ENCODE measurements around the gene CDC42EP2. TPM values are rescaled to one million over a fixed set of nuclear protein-coding genes. Genes with fewer than 3 reads are reported as not detected.

CDC42EP2 gene
- total and polyA plus RNA-seq, 2 of the 13 experiments (the other 11 are each of a cell fraction or from before 2014, with no cell fraction given) = 2.3 to 7.1 TPM

DNA sequence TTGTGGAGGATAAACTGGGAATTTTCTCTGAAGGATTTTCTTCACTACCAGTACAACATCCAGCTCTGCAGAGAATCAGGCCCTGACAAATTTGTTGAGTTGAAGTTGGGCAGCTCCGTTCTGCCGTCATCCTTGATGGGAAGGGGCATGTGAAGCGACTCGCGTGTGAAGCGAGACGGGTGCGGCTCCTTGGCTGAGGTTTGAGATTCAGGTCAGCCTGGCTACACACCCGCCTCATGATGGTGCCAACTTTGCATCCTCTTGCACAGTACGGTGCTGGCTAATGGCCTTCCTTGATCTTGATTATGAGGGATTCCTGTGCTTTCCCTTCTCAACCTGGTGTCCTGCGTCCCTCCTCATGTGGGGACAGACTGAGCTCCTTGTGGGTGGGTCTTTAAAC, 19.7 kb upstream of the CDC42EP2 start:
- Histone ChIP-seq H3K27me3 (ENCODE audit: control insufficient read depth in 1 of 2, insufficient read depth in 2 of 2, low read length in 2 of 2) (no peaks in the 10 kb centered on the region), H3K9ac (ENCODE audit: insufficient read depth, low read depth, low read length) (no peak overlapping the region), H3K4me2 (ENCODE audit: low read depth, low read length) (no peak overlapping the region), H3K4me1 (ENCODE audit: insufficient read depth, low read length) (peaks cover 45% of the 10 kb centered on the region), H3K4me3 (replicated peaks in 1 of 3; ENCODE audit: insufficient read depth in 1 of 3, low read depth in 2 of 3, low read length in 3 of 3) (no peak overlapping the region), H3K36me3 (replicated peaks in 1 of 2; ENCODE audit: control insufficient read depth in 1 of 2, insufficient read depth in 2 of 2, low read length in 2 of 2) (peaks cover 18 to 32% of the 10 kb centered on the region in 2 experiments), H3K9me3 (ENCODE audit: low read length) (no peaks in the 10 kb centered on the region), H2AFZ (ENCODE audit: low read length) (no peak overlapping the region), H3K79me2 (ENCODE audit: insufficient read depth, low read length) (no peaks in the 10 kb centered on the region), H4K20me1 (ENCODE audit: insufficient read depth, low read length) (no peaks in the 10 kb centered on the region), H3K27ac (ENCODE audit: extremely low read length, insufficient read depth, low read length) (no peak overlapping the region)
- CTCF ChIA-PET (ENCODE audit: low intra/inter-chr PET ratio, low total read pairs) = no interaction called here
- ATAC-seq = no peak
- intact Hi-C loops (cut with micrococcal nuclease; ENCODE audit: unreplicated experiment) = no loop called here
- TF ChIP-seq, protein P1, sequence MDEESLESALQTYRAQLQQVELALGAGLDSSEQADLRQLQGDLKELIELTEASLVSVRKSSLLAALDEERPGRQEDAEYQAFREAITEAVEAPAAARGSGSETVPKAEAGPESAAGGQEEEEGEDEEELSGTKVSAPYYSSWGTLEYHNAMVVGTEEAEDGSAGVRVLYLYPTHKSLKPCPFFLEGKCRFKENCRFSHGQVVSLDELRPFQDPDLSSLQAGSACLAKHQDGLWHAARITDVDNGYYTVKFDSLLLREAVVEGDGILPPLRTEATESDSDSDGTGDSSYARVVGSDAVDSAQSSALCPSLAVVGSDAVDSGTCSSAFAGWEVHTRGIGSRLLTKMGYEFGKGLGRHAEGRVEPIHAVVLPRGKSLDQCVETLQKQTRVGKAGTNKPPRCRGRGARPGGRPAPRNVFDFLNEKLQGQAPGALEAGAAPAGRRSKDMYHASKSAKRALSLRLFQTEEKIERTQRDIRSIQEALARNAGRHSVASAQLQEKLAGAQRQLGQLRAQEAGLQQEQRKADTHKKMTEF (CRISPR knock-in tag; IDR thresholded peaks at IDR 0.05) = no peak
- no peak for TF ChIP-seq ZNF136 (CRISPR knock-in tag; IDR thresholded peaks at IDR 0.05; ENCODE audit: low read depth)
- TF ChIP-seq ZNF75D (CRISPR knock-in tag; IDR thresholded peaks at IDR 0.05; ENCODE audit: borderline replicate concordance) = no peak
- no peak for TF ChIP-seq NKX3-1 (CRISPR knock-in tag; IDR thresholded peaks at IDR 0.05)
- TF ChIP-seq SSRP1 (CRISPR knock-in tag; IDR thresholded peaks at IDR 0.05) = no peak
- no peak for TF ChIP-seq CHD2 (IDR thresholded peaks at IDR 0.05; ENCODE audit: low read depth, low read length)
- TF ChIP-seq ZNF768 (CRISPR knock-in tag; IDR thresholded peaks at IDR 0.05) = no peak
- no peak for TF ChIP-seq GPN1 (CRISPR knock-in tag; IDR thresholded peaks at IDR 0.05; ENCODE audit: borderline replicate concordance)
- no peak for DNase-seq (ENCODE audit: low spot score)
- WGBS (ENCODE audit: low lambda C conversion rate) = 97% methylated on average over 11 of the region's 11 CpGs
- FAIRE-seq = no peak
- POLR2A ChIA-PET = interaction anchor here (0.7 to 2.0 kb wide), 5 partner anchors 11 to 38 kb away, joined by 3 to 15 read pairs (median 4); partner anchors contain the start of genes DPF2 and POLA2
- in situ Hi-C loops (cut with HindIII; ENCODE audit: extremely low pct_ligation_motif_present, low pct_unique_long_range_greater_than_20kb) = no loop called here
- no TSS peak for BruUV-seq (replicated peaks)
